SK-N-SH treated with all-trans-retinoic acid at 6 μM for 48 hours (cell line): ENCODE measurements around the gene ODAD2.

ENCODE experiments used
- ATAC-seq: fragments of 200-7000 bp; cut with Tn5 transposase; 3 replicates; pipeline ENCODE4 v1.9.1; 2020; ENCODE audit warnings: mild to moderate bottlenecking, moderate library complexity
- ARNTL ChIP-seq: fragments of 450-650 bp; formaldehyde crosslinking; IDR thresholded peaks from 2 replicates; pipeline ENCODE4 v1.5.0; 2020; ENCODE audit warnings: low read depth, mild to moderate bottlenecking, moderate library complexity, borderline replicate concordance
- BACH2 ChIP-seq: fragments of 250-450 bp; sonication (Bioruptor Pico); IDR thresholded peaks from 2 replicates; pipeline ENCODE4 v1.9.0; 2021; ENCODE audit warnings: mild to moderate bottlenecking, borderline replicate concordance
- CREB5 ChIP-seq: fragments of 250-450 bp; sonication (Bioruptor Pico); IDR thresholded peaks from 2 replicates; pipeline ENCODE4 v1.5.1; 2020; ENCODE audit warnings: low read depth, mild to moderate bottlenecking, moderate library complexity
- CSDC2 ChIP-seq: fragments of 250-450 bp; sonication (Bioruptor Pico); IDR thresholded peaks from 2 replicates; pipeline ENCODE4 v1.5.0; 2020; ENCODE audit warnings: mild to moderate bottlenecking, moderate library complexity
- ESRRG ChIP-seq: fragments of 250-450 bp; sonication (Bioruptor Pico); IDR thresholded peaks from 2 replicates; pipeline ENCODE4 v1.6.1; 2021; ENCODE audit warnings: mild to moderate bottlenecking
- GLIS3 ChIP-seq: fragments of 250-450 bp; sonication (Bioruptor Pico); IDR thresholded peaks from 2 replicates; pipeline ENCODE4 v1.5.0; 2020; ENCODE audit warnings: mild to moderate bottlenecking, moderate library complexity
- ISL1 ChIP-seq: fragments of 250-450 bp; sonication (Bioruptor Pico); IDR thresholded peaks from 2 replicates; pipeline ENCODE4 v2.1.2; 2022; ENCODE audit warnings: mild to moderate bottlenecking, moderate library complexity
- OSR1 ChIP-seq: fragments of 250-450 bp; sonication (Bioruptor Pico); IDR thresholded peaks from 2 replicates; pipeline ENCODE4 v1.8.0; 2022; ENCODE audit warnings: moderate library complexity, mild to moderate bottlenecking, inconsistent platforms
- PATZ1 ChIP-seq: fragments of 250-450 bp; sonication (Bioruptor Pico); IDR thresholded peaks from 2 replicates; pipeline ENCODE4 v1.8.0; 2020; ENCODE audit warnings: mild to moderate bottlenecking, moderate library complexity, borderline replicate concordance
- POU6F1 ChIP-seq: fragments of 250-450 bp; sonication (Bioruptor Pico); IDR thresholded peaks from 2 replicates; pipeline ENCODE4 v1.8.0; 2021; ENCODE audit warnings: low read depth, mild to moderate bottlenecking, moderate library complexity, borderline replicate concordance
- PPARA ChIP-seq: fragments of 250-450 bp; sonication (Bioruptor Pico); IDR thresholded peaks from 2 replicates; pipeline ENCODE4 v1.5.0; 2020; ENCODE audit warnings: mild to moderate bottlenecking, borderline replicate concordance
- RARB ChIP-seq: fragments of 250-450 bp; sonication (Bioruptor Pico); IDR thresholded peaks from 2 replicates; pipeline ENCODE4 v1.8.0; 2021; ENCODE audit warnings: mild to moderate bottlenecking, moderate library complexity
- SNAI2 ChIP-seq: fragments of 250-450 bp; sonication (Bioruptor Pico); IDR thresholded peaks from 2 replicates; pipeline ENCODE4 v1.5.0; 2020; ENCODE audit warnings: mild to moderate bottlenecking, moderate library complexity
- TCF4 ChIP-seq: fragments of 250-450 bp; sonication (Bioruptor Pico); IDR thresholded peaks from 2 replicates; pipeline ENCODE4 v1.8.0; 2021; ENCODE audit warnings: mild to moderate bottlenecking, moderate library complexity, borderline replicate concordance
- TOX ChIP-seq: fragments of 250-450 bp; sonication (Bioruptor Pico); IDR thresholded peaks from 2 replicates; pipeline ENCODE4 v1.8.0; 2021; ENCODE audit warnings: mild to moderate bottlenecking, moderate library complexity, borderline replicate concordance
- TSHZ2 ChIP-seq: fragments of 250-450 bp; sonication (Bioruptor Pico); IDR thresholded peaks from 2 replicates; pipeline ENCODE4 v1.5.0; 2020; ENCODE audit warnings: mild to moderate bottlenecking, moderate library complexity
- ZC3H10 ChIP-seq: fragments of 250-450 bp; sonication (Bioruptor Pico); IDR thresholded peaks from 2 replicates; pipeline ENCODE4 v1.5.1; 2021; ENCODE audit warnings: mild to moderate bottlenecking, moderate library complexity
- ZFP3 ChIP-seq: fragments of 250-450 bp; sonication (Bioruptor Pico); IDR thresholded peaks from 2 replicates; pipeline ENCODE4 v1.5.0; 2020; ENCODE audit warnings: mild to moderate bottlenecking, moderate library complexity
- ZFP30 ChIP-seq: fragments of 450-650 bp; formaldehyde crosslinking; IDR thresholded peaks from 2 replicates; pipeline ENCODE4 v1.5.0; 2022; ENCODE audit warnings: mild to moderate bottlenecking, moderate library complexity
- ZNF565 ChIP-seq: fragments of 450-650 bp; formaldehyde crosslinking; conservative IDR thresholded peaks from 2 replicates; pipeline ENCODE4 v1.5.0; 2020; ENCODE audit warnings: low read depth, mild to moderate bottlenecking, moderate library complexity
- ZNF70 ChIP-seq: fragments of 450-650 bp; formaldehyde crosslinking; IDR thresholded peaks from 2 replicates; pipeline ENCODE4 v1.5.0; 2020; ENCODE audit warnings: mild to moderate bottlenecking, moderate library complexity
- ZNF8 ChIP-seq: fragments of 450-650 bp; formaldehyde crosslinking; IDR thresholded peaks from 2 replicates; pipeline ENCODE4 v1.5.0; 2020; ENCODE audit warnings: mild to moderate bottlenecking, moderate library complexity

ODAD2 gene

GRCh38 chr10:27834476-27834875 lies 164.4 kb downstream of the ODAD2 start (continued):
- TF ChIP-seq POU6F1 (CRISPR knock-in tag), result no peak
- no peak for TF ChIP-seq ZFP30
- TF ChIP-seq CSDC2, result no peak
- TF ChIP-seq BACH2 (CRISPR knock-in tag), result no peak
- no peak for TF ChIP-seq TOX (CRISPR knock-in tag)

- no peak for ATAC-seq
- TF ChIP-seq POU6F1 (CRISPR knock-in tag) (no peak), ZNF8 (CRISPR knock-in tag) (no peak), ARNTL (no peak), PATZ1 (CRISPR knock-in tag) (no peak), OSR1 (CRISPR knock-in tag) (no peak), CSDC2 (no peak), ISL1 (CRISPR knock-in tag) (no peak), ZNF565 (no peak), ESRRG (CRISPR knock-in tag) (no peak), GLIS3 (no peak), ZFP30 (no peak), SNAI2 (CRISPR knock-in tag) (no peak), TSHZ2 (CRISPR knock-in tag) (no peak), ZFP3 (no peak), RARB (CRISPR knock-in tag) (no peak), PPARA (CRISPR knock-in tag) (no peak), TOX (CRISPR knock-in tag) (no peak), ZC3H10 (CRISPR knock-in tag) (no peak)
Measured at GRCh38 chr10:27833792-27834191, 165.1 kb downstream of the ODAD2 start.

- ATAC-seq, result no peak
- TF ChIP-seq ZNF8 (CRISPR knock-in tag), result no peak
- no peak for TF ChIP-seq OSR1 (CRISPR knock-in tag)
- TF ChIP-seq TCF4, result no peak
- TF ChIP-seq ARNTL, result no peak
- TF ChIP-seq GLIS3, result no peak
- no peak for TF ChIP-seq ZNF565
- TF ChIP-seq RARB (CRISPR knock-in tag), result no peak
- no peak for TF ChIP-seq ZFP30
- no peak for TF ChIP-seq PPARA (CRISPR knock-in tag)
- TF ChIP-seq ZNF70 (CRISPR knock-in tag), result no peak
- TF ChIP-seq TOX (CRISPR knock-in tag), result no peak
- no peak for TF ChIP-seq ESRRG (CRISPR knock-in tag)
- TF ChIP-seq CREB5, result no peak
- no peak for TF ChIP-seq BACH2 (CRISPR knock-in tag)
- no peak for TF ChIP-seq TSHZ2 (CRISPR knock-in tag)
Measured at GRCh38 chr10:27832826-27833225, 166.1 kb downstream of the ODAD2 start.
